WTC11 (cell line): ENCODE results near the gene ZNF555. TPM values are rescaled to one million over a fixed set of nuclear protein-coding genes. Genes with fewer than 3 reads are reported as not detected.
"Not testable (repeated sequence)": the region's sequence is repeated elsewhere in the genome, so short reads cannot be mapped to it uniquely, and the experiment has no call there.

ENCODE experiments used
- ATAC-seq: fragments of 200-7000 bp; cut with Tn5 transposase; 2 replicates; pipeline ENCODE4 v1.10.0; 2021; ENCODE audit warnings: mild to moderate bottlenecking, moderate library complexity
- CTCF ChIA-PET: fragments of 300-600 bp; sonication (Branson Sonifier 250); formaldehyde crosslinking; loops from one replicate; lab custom pipeline; 2021; ENCODE audit warnings: antibody characterized with exemption; lab: Charles Lee
- POLR2A ChIA-PET: fragments of 350-600 bp; sonication (Branson Sonifier 250); formaldehyde crosslinking; loops from one replicate; lab custom pipeline; 2021; ENCODE audit warnings: antibody characterized with exemption; lab: Charles Lee
- DNase-seq: peaks from one replicate; pipeline ENCODE4 v3.0.0; 2021; ENCODE audit warnings: low spot score
- H3K27ac Mint-ChIP-seq: 2 replicates; pipeline ENCODE4 v1.8.0; 2021; ENCODE audit warnings: mixed read lengths
- H3K27me3 Mint-ChIP-seq: 2 replicates; pipeline ENCODE4 v1.8.0; 2021; ENCODE audit warnings: low read depth, mild to moderate bottlenecking, moderate library complexity, mixed read lengths
- H3K36me3 Mint-ChIP-seq: 2 replicates; pipeline ENCODE4 v1.8.0; 2021; ENCODE audit warnings: mixed read lengths
- H3K4me1 Mint-ChIP-seq: 2 replicates; pipeline ENCODE4 v1.8.0; 2022; ENCODE audit warnings: mixed read lengths
- H3K4me3 Mint-ChIP-seq: 2 replicates; pipeline ENCODE4 v1.8.0; 2021; ENCODE audit warnings: mild to moderate bottlenecking, moderate library complexity, mixed read lengths
- H3K9me3 Mint-ChIP-seq: 2 replicates; pipeline ENCODE4 v1.8.0; 2021; ENCODE audit warnings: mixed read lengths
- AFF4 ChIP-seq: sonication (generic); formaldehyde crosslinking; IDR thresholded peaks from 2 replicates; pipeline ENCODE4 v1.8.1; 2023; ENCODE audit warnings: mild to moderate bottlenecking, missing genetic modification reagents, borderline replicate concordance
- CBFB ChIP-seq: sonication (generic); formaldehyde crosslinking; IDR thresholded peaks from 2 replicates; pipeline ENCODE4 v1.8.1; 2022; ENCODE audit warnings: mild to moderate bottlenecking, low read depth, missing genetic modification reagents
- CREB1 ChIP-seq: sonication (generic); formaldehyde crosslinking; IDR thresholded peaks from 2 replicates; pipeline ENCODE4 v1.8.0; 2023; ENCODE audit warnings: mild to moderate bottlenecking, missing genetic modification reagents
- E2F4 ChIP-seq: sonication (generic); formaldehyde crosslinking; IDR thresholded peaks from 2 replicates; pipeline ENCODE4 v1.8.1; 2022; ENCODE audit warnings: low read depth, mild to moderate bottlenecking, moderate library complexity, missing genetic modification reagents, borderline replicate concordance
- ELF4 ChIP-seq: sonication (generic); formaldehyde crosslinking; IDR thresholded peaks from 2 replicates; pipeline ENCODE4 v1.8.1; 2022; ENCODE audit warnings: low read depth, mild to moderate bottlenecking, moderate library complexity, missing genetic modification reagents
- ESRRA ChIP-seq: sonication (generic); formaldehyde crosslinking; IDR thresholded peaks from 2 replicates; pipeline ENCODE4 v1.8.1; 2022; ENCODE audit warnings: mild to moderate bottlenecking, missing genetic modification reagents, borderline replicate concordance
- FOXP1 ChIP-seq: sonication (generic); formaldehyde crosslinking; IDR thresholded peaks from 2 replicates; pipeline ENCODE4 v1.8.0; 2022; ENCODE audit warnings: missing genetic modification reagents, mild to moderate bottlenecking, moderate library complexity, borderline replicate concordance
- GRHL2 ChIP-seq: fragments of 250-450 bp; sonication (Bioruptor Pico); IDR thresholded peaks from 2 replicates; pipeline ENCODE4 v1.8.0; 2022; ENCODE audit warnings: mild to moderate bottlenecking, moderate library complexity; ENCODE audit not compliant: insufficient replicate concordance, severe bottlenecking
- HMGXB4 ChIP-seq: sonication (generic); formaldehyde crosslinking; IDR thresholded peaks from 2 replicates; pipeline ENCODE4 v1.8.1; 2023; ENCODE audit warnings: mild to moderate bottlenecking, moderate library complexity, missing genetic modification reagents
- JAZF1 ChIP-seq: fragments of 250-450 bp; sonication (Bioruptor Pico); IDR thresholded peaks from 2 replicates; pipeline ENCODE4 v1.9.0; 2021; ENCODE audit warnings: moderate library complexity, mild to moderate bottlenecking, inconsistent platforms
- KAT7 ChIP-seq: sonication (generic); formaldehyde crosslinking; IDR thresholded peaks from 2 replicates; pipeline ENCODE4 v1.8.1; 2023; ENCODE audit warnings: missing genetic modification reagents, mild to moderate bottlenecking, borderline replicate concordance
- MAX ChIP-seq: sonication (generic); formaldehyde crosslinking; IDR thresholded peaks from 2 replicates; pipeline ENCODE4 v1.8.0; 2022; ENCODE audit warnings: mild to moderate bottlenecking, missing genetic modification reagents
- NFYB ChIP-seq: sonication (generic); formaldehyde crosslinking; conservative IDR thresholded peaks from 2 replicates; pipeline ENCODE4 v1.8.0; 2022; ENCODE audit warnings: low read depth, missing genetic modification reagents
- NR1H2 ChIP-seq: sonication (generic); formaldehyde crosslinking; IDR thresholded peaks from 2 replicates; pipeline ENCODE4 v1.9.0; 2021; ENCODE audit warnings: mild to moderate bottlenecking, moderate library complexity, missing genetic modification reagents
- RORB ChIP-seq: fragments of 250-450 bp; sonication (Bioruptor Pico); IDR thresholded peaks from 2 replicates; pipeline ENCODE4 v1.9.0; 2021; ENCODE audit warnings: mild to moderate bottlenecking
- SP1 ChIP-seq: sonication (generic); formaldehyde crosslinking; conservative IDR thresholded peaks from 2 replicates; pipeline ENCODE4 v1.8.1; 2022; ENCODE audit warnings: missing genetic modification reagents
- TEAD1 ChIP-seq: sonication (generic); formaldehyde crosslinking; IDR thresholded peaks from 2 replicates; pipeline ENCODE4 v1.8.0; 2022; ENCODE audit warnings: mild to moderate bottlenecking, missing genetic modification reagents
- TEAD4 ChIP-seq: sonication (generic); formaldehyde crosslinking; IDR thresholded peaks from 2 replicates; pipeline ENCODE4 v1.8.0; 2022; ENCODE audit warnings: mild to moderate bottlenecking, missing genetic modification reagents
- USF2 ChIP-seq: sonication (generic); formaldehyde crosslinking; IDR thresholded peaks from 2 replicates; pipeline ENCODE4 v1.8.1; 2023; ENCODE audit warnings: mild to moderate bottlenecking, missing genetic modification reagents, moderate library complexity
- ZNF396 ChIP-seq: fragments of 250-450 bp; sonication (Bioruptor Pico); IDR thresholded peaks from 2 replicates; pipeline ENCODE4 v1.8.0; 2021; ENCODE audit warnings: mild to moderate bottlenecking, moderate library complexity, borderline replicate concordance
- ZNF416 ChIP-seq: fragments of 250-450 bp; sonication (Bioruptor Pico); IDR thresholded peaks from 2 replicates; pipeline ENCODE4 v1.9.0; 2021; ENCODE audit warnings: mild to moderate bottlenecking, inconsistent platforms
- ZNF512 ChIP-seq: sonication (generic); formaldehyde crosslinking; IDR thresholded peaks from 2 replicates; pipeline ENCODE4 v1.8.1; 2022; ENCODE audit warnings: missing genetic modification reagents, borderline replicate concordance
- total RNA-seq: library from RNA; stranded (reverse); gene quantifications from 3 replicates; pipeline ENCODE4 v1.2.3, GENCODE V29; 2021

Gene ZNF555
- total RNA-seq, 1 experiment from 2014 or later, result 6.6 TPM

GRCh38 chr19:2792666-2793065 lies 48.6 kb upstream of the ZNF555 start:
- CTCF ChIA-PET, POLR2A ChIA-PET, H3K27me3 Mint-ChIP-seq, DNase-seq, ATAC-seq, H3K9me3 Mint-ChIP-seq, H3K4me3 Mint-ChIP-seq, H3K4me1 Mint-ChIP-seq, H3K27ac Mint-ChIP-seq: not testable (repeated sequence)
- H3K36me3 Mint-ChIP-seq, result peaks cover 40% of the 10 kb centered on the region

- ChIA-PET CTCF (no interaction called here), POLR2A (no interaction called here)
- DNase-seq (no peak), ATAC-seq (no peak)
- H3K27ac Mint-ChIP-seq, result no peak overlapping the region
- no peaks in the 10 kb centered on the region for H3K9me3 Mint-ChIP-seq
- no peaks in the 10 kb centered on the region for H3K4me1 Mint-ChIP-seq
- peaks cover 41% of the 10 kb centered on the region for H3K36me3 Mint-ChIP-seq
- H3K4me3 Mint-ChIP-seq, result no peak overlapping the region
- no peak for TF ChIP-seq USF2 (CRISPR knock-in tag)
- no peak for TF ChIP-seq TEAD4 (CRISPR knock-in tag)
- no peak for TF ChIP-seq E2F4 (CRISPR knock-in tag)
- no peak for TF ChIP-seq ZNF416
- no peak for TF ChIP-seq RORB
- TF ChIP-seq CBFB, result no peak
- no peak for TF ChIP-seq SP1
- TF ChIP-seq KAT7, result no peak
- TF ChIP-seq ELF4 (CRISPR knock-in tag), result no peak
- no peak for TF ChIP-seq CREB1 (CRISPR knock-in tag)
- no peak for TF ChIP-seq AFF4 (CRISPR knock-in tag)
- TF ChIP-seq ESRRA (CRISPR knock-in tag), result no peak
- TF ChIP-seq HMGXB4 (CRISPR knock-in tag), result no peak
- no peak for TF ChIP-seq TEAD1 (CRISPR knock-in tag)
- no peak for TF ChIP-seq JAZF1 (CRISPR knock-in tag)
- no peaks in the 10 kb centered on the region for H3K27me3 Mint-ChIP-seq
Measured at GRCh38 chr19:2793126-2793525, 48.1 kb upstream of the ZNF555 start.

GRCh38 chr19:2793577-2793976 lies 47.7 kb upstream of the ZNF555 start:
- no peak overlapping the region for H3K27ac Mint-ChIP-seq
- H3K27me3 Mint-ChIP-seq, result no peaks in the 10 kb centered on the region
- H3K4me3 Mint-ChIP-seq, result no peak overlapping the region
- H3K4me1 Mint-ChIP-seq, result no peaks in the 10 kb centered on the region
- DNase-seq (no peak), ATAC-seq (no peak)
- CTCF ChIA-PET, result no interaction called here
- POLR2A ChIA-PET, result no interaction called here
- H3K9me3 Mint-ChIP-seq, result no peaks in the 10 kb centered on the region
- H3K36me3 Mint-ChIP-seq, result peaks cover 41% of the 10 kb centered on the region
- no peak for TF ChIP-seq FOXP1 (CRISPR knock-in tag)
- no peak for TF ChIP-seq NFYB (CRISPR knock-in tag)
- no peak for TF ChIP-seq MAX
- no peak for TF ChIP-seq CREB1 (CRISPR knock-in tag)
- TF ChIP-seq GRHL2, result no peak
- no peak for TF ChIP-seq ZNF396 (CRISPR knock-in tag)
- TF ChIP-seq NR1H2 (CRISPR knock-in tag), result no peak
- TF ChIP-seq ZNF512 (CRISPR knock-in tag), result no peak
